H9 (cell line): ENCODE results near the gene FAIM2. TPM values are rescaled to one million over a fixed set of nuclear protein-coding genes. Genes with fewer than 3 reads are reported as not detected.

Experiments
- DNase-seq: peaks from one replicate; pipeline ENCODE4 v3.0.0-alpha.2; 2017
- H2AFZ ChIP-seq: one replicate; pipeline ENCODE4 v1.6.1; 2013; ENCODE audit warnings: mild to moderate bottlenecking, low read length, control low read depth, moderate library complexity
- H2AK5ac ChIP-seq: 2 replicates; pipeline ENCODE4 v1.6.1; 2013; ENCODE audit warnings: low read length, control low read depth, mixed read lengths; ENCODE audit not compliant: insufficient read length
- H2BK120ac ChIP-seq: one replicate; pipeline ENCODE4 v1.6.1; 2013; ENCODE audit warnings: low read depth, mild to moderate bottlenecking, low read length, control low read depth, inconsistent platforms; ENCODE audit not compliant: poor library complexity, severe bottlenecking
- H2BK12ac ChIP-seq: 2 replicates; pipeline ENCODE4 v1.6.1; 2013; ENCODE audit warnings: low read length, control low read depth, mixed read lengths, low read depth; ENCODE audit not compliant: insufficient read length
- H2BK15ac ChIP-seq: 2 replicates; pipeline ENCODE4 v1.6.1; 2013; ENCODE audit warnings: low read depth, low read length, control low read depth
- H2BK20ac ChIP-seq: one replicate; pipeline ENCODE4 v1.6.1; 2013; ENCODE audit warnings: low read depth, mild to moderate bottlenecking, low read length, control low read depth, inconsistent platforms; ENCODE audit not compliant: poor library complexity, severe bottlenecking
- H2BK5ac ChIP-seq: 2 replicates; pipeline ENCODE4 v1.6.1; 2013; ENCODE audit warnings: low read length, control low read depth, mixed read lengths; ENCODE audit not compliant: insufficient read length
- H3K14ac ChIP-seq: 2 replicates; pipeline ENCODE4 v1.6.1; 2013; ENCODE audit warnings: low read length, control low read depth; ENCODE audit not compliant: insufficient read depth
- H3K18ac ChIP-seq: 2 replicates; pipeline ENCODE4 v1.6.1; 2013; ENCODE audit warnings: low read depth, mild to moderate bottlenecking, mixed read lengths, low read length, control low read depth; ENCODE audit not compliant: insufficient read length
- H3K23ac ChIP-seq: 2 replicates; pipeline ENCODE4 v1.6.1; 2013; ENCODE audit warnings: low read length, control low read depth, mixed read lengths, low read depth; ENCODE audit not compliant: insufficient read length
- H3K23me2 ChIP-seq: 2 replicates; pipeline ENCODE4 v1.6.1; 2013; ENCODE audit warnings: low read depth, mild to moderate bottlenecking, mixed read lengths, low read length, control low read depth; ENCODE audit not compliant: insufficient read length, poor library complexity, severe bottlenecking
- H3K27ac ChIP-seq: 2 replicates; pipeline ENCODE4 v1.5.1; 2013; ENCODE audit warnings: low read length, control low read depth, mixed read lengths, low read depth; ENCODE audit not compliant: insufficient read length
- H3K27me3 ChIP-seq: 2 replicates; pipeline ENCODE4 v1.6.1; 2013; ENCODE audit warnings: low read length, control low read depth, inconsistent platforms; ENCODE audit not compliant: insufficient read depth
- H3K4ac ChIP-seq: 2 replicates; pipeline ENCODE4 v1.6.1; 2013; ENCODE audit warnings: low read depth, mild to moderate bottlenecking, control low read depth, inconsistent platforms, low read length, moderate library complexity
- H3K4me1 ChIP-seq: 2 replicates; pipeline ENCODE4 v1.6.1; 2013; ENCODE audit warnings: low read length, control low read depth, inconsistent platforms; ENCODE audit not compliant: insufficient read depth
- H3K4me2 ChIP-seq: 2 replicates; pipeline ENCODE4 v1.6.1; 2013; ENCODE audit warnings: low read length, control low read depth, mixed read lengths; ENCODE audit not compliant: insufficient read length, insufficient read depth
- H3K56ac ChIP-seq: 2 replicates; pipeline ENCODE4 v1.6.1; 2013; ENCODE audit warnings: low read depth, mild to moderate bottlenecking, mixed read lengths, low read length, control low read depth; ENCODE audit not compliant: insufficient read length
- H3K79me1 ChIP-seq: 2 replicates; pipeline ENCODE4 v1.6.1; 2013; ENCODE audit warnings: low read depth, mild to moderate bottlenecking, moderate library complexity, low read length, control low read depth, inconsistent platforms; ENCODE audit not compliant: insufficient read depth, poor library complexity, severe bottlenecking
- H3K79me2 ChIP-seq: 2 replicates; pipeline ENCODE4 v1.6.1; 2013; ENCODE audit warnings: low read length, control low read depth, inconsistent platforms; ENCODE audit not compliant: insufficient read depth
- H3K9ac ChIP-seq: 2 replicates; pipeline ENCODE4 v1.6.1; 2013; ENCODE audit warnings: low read length, control low read depth, mixed read lengths; ENCODE audit not compliant: insufficient read length; ENCODE audit errors: extremely low read depth
- H3K9me3 ChIP-seq: one replicate; pipeline ENCODE4 v1.6.1; 2013; ENCODE audit warnings: low read depth, low read length, inconsistent platforms; ENCODE audit not compliant: control insufficient read depth
- H3T11ph ChIP-seq: one replicate; pipeline ENCODE4 v1.6.1; 2013; ENCODE audit warnings: mild to moderate bottlenecking, low read length, control low read depth, inconsistent platforms
- H4K20me1 ChIP-seq: one replicate; pipeline ENCODE4 v1.6.1; 2013; ENCODE audit not compliant: control insufficient read depth, insufficient read length, insufficient read depth
- H4K5ac ChIP-seq: 2 replicates; pipeline ENCODE4 v1.6.1; 2013; ENCODE audit warnings: low read depth, mild to moderate bottlenecking, mixed read lengths, low read length, control low read depth; ENCODE audit not compliant: insufficient read length
- H4K8ac ChIP-seq: replicated peaks from 2 replicates; pipeline ENCODE4 v1.6.1; 2013; ENCODE audit warnings: low read length, control low read depth, mixed read lengths, low read depth; ENCODE audit not compliant: insufficient read length
- H4K91ac ChIP-seq: 2 replicates; pipeline ENCODE4 v1.6.1; 2013; ENCODE audit warnings: low read depth, mild to moderate bottlenecking, moderate library complexity, mixed read lengths, low read length, control low read depth; ENCODE audit not compliant: insufficient read length
- H3K27ac Mint-ChIP-seq, 3 experiments: 2 replicates in 2 of 3; 3 replicates in 1 of 3; pipeline ENCODE4 v1.8.0; 2020 to 2021; ENCODE audit warnings: mixed read lengths in 3 of 3, mild to moderate bottlenecking in 1 of 3, moderate library complexity in 1 of 3
- H3K27me3 Mint-ChIP-seq: 2 replicates; pipeline ENCODE4 v1.8.0; 2021; ENCODE audit warnings: low read depth, mild to moderate bottlenecking, moderate library complexity, mixed read lengths
- H3K36me3 Mint-ChIP-seq, 3 experiments: 2 replicates in 2 of 3; 3 replicates in 1 of 3; pipeline ENCODE4 v1.8.0; 2020 to 2021; ENCODE audit warnings: low read depth in 3 of 3, mixed read lengths in 3 of 3; ENCODE audit not compliant: insufficient read depth in 1 of 3
- H3K4me1 Mint-ChIP-seq, 2 experiments: 2 replicates each; pipeline ENCODE4 v1.8.0; 2020; ENCODE audit warnings: mixed read lengths in 2 of 2
- H3K4me3 Mint-ChIP-seq, 2 experiments: 2 replicates in 1 of 2; 3 replicates in 1 of 2; pipeline ENCODE4 v1.8.0; 2020 to 2021; ENCODE audit warnings: mild to moderate bottlenecking in 2 of 2, mixed read lengths in 2 of 2, moderate library complexity in 1 of 2
- H3K9me3 Mint-ChIP-seq, 2 experiments: 2 replicates in 1 of 2; 3 replicates in 1 of 2; pipeline ENCODE4 v1.8.0; 2020; ENCODE audit warnings: mild to moderate bottlenecking in 2 of 2, mixed read lengths in 2 of 2, moderate library complexity in 1 of 2
- WGBS: extraction: QIAGEN DNeasy Blood & Tissue Kit; methylation state at CpG from one replicate; pipeline ENCODE4 v1.1.7; 2013; ENCODE audit warnings: missing lambda C conversion rate, low lambda C conversion rate, mixed read lengths; ENCODE audit not compliant: insufficient read length; ENCODE audit errors: extremely low coverage; 5-methylcytosine and 5-hydroxymethylcytosine counted together
- total RNA-seq: library from RNA; stranded (reverse); gene quantifications from 2 replicates; pipeline ENCODE4 v1.2.1, GENCODE V29; 2021
- TF ChIP-seq, protein P1 (sequence below): fragments of 200-600 bp; sonication (generic); conservative IDR thresholded peaks from 3 replicates; pipeline ENCODE4 v1.8.0; 2021; ENCODE audit warnings: antibody characterized with exemption, mild to moderate bottlenecking

The FAIM2 gene
- total RNA-seq, 1 experiment from 2014 or later = 0.42 TPM

DNA sequence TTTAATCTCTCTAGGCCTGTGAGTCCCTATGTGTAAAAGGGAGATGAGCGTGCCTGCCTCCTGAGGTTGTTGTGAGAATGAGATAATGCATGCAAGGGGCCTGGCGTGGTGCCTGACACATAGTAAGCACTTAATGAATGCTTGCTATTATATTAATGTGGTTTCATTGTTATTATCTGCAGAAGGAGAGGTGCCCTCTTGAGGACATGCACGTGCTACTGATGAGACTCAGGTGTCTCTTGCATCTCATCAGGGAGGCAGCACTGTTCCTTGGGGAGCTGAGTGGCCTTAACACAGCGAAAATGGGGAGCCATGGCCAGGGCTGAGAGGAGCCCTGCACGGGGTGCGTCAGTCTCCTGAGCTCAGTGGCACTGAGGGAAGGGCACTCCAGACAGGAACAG is 30.9 kb downstream of the FAIM2 start:
- Histone ChIP-seq H2AK5ac (no peak overlapping the region), H3K27me3 (no peaks in the 10 kb centered on the region; the same call in 1 of the 2 replicates), H3K18ac (no peak overlapping the region), H3K79me2 (no peaks in the 10 kb centered on the region), H3K9me3 (no peaks in the 10 kb centered on the region), H3K4me2 (no peak overlapping the region), H3K14ac (no peak overlapping the region), H2AFZ (no peak overlapping the region), H4K20me1 (no peaks in the 10 kb centered on the region), H4K8ac (no peak overlapping the region), H3K79me1 (no peaks in the 10 kb centered on the region), H2BK15ac (no peak overlapping the region), H3K4ac (no peak overlapping the region), H2BK12ac (no peak overlapping the region), H2BK20ac (no peak overlapping the region), H3K4me1 (no peaks in the 10 kb centered on the region), H2BK5ac (no peak overlapping the region), H3K27ac (no peak overlapping the region), H3K56ac (no peak overlapping the region), H4K91ac (no peak overlapping the region), H3T11ph (no peak overlapping the region), H4K5ac (no peak overlapping the region), H2BK120ac (no peak overlapping the region), H3K9ac (no peak overlapping the region), H3K23me2 (no peaks in the 10 kb centered on the region), H3K23ac (no peak overlapping the region)
- WGBS = no CpG with 5 or more reads among the region's 6 CpGs
- Mint-ChIP-seq H3K4me1 (peaks cover 2 to 4% of the 10 kb centered on the region in 2 experiments), H3K27me3 (peaks cover 2% of the 10 kb centered on the region), H3K27ac (no peak overlapping the region), H3K4me3 (no peak overlapping the region), H3K36me3 (no peaks in the 10 kb centered on the region; a peak in 1 of 7 replicates), H3K9me3 (peaks cover under 1 to 2% of the 10 kb centered on the region in 2 experiments; a peak in 3 of 5 replicates)
- TF ChIP-seq, protein P1, sequence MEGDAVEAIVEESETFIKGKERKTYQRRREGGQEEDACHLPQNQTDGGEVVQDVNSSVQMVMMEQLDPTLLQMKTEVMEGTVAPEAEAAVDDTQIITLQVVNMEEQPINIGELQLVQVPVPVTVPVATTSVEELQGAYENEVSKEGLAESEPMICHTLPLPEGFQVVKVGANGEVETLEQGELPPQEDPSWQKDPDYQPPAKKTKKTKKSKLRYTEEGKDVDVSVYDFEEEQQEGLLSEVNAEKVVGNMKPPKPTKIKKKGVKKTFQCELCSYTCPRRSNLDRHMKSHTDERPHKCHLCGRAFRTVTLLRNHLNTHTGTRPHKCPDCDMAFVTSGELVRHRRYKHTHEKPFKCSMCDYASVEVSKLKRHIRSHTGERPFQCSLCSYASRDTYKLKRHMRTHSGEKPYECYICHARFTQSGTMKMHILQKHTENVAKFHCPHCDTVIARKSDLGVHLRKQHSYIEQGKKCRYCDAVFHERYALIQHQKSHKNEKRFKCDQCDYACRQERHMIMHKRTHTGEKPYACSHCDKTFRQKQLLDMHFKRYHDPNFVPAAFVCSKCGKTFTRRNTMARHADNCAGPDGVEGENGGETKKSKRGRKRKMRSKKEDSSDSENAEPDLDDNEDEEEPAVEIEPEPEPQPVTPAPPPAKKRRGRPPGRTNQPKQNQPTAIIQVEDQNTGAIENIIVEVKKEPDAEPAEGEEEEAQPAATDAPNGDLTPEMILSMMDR = no peak
- DNase-seq = peak; percentile 24
